Frontal cortex (tissue), 4 donors: ENCODE data around the gene GRAMD1C. TPM values are rescaled to one million over a fixed set of nuclear protein-coding genes. Genes with fewer than 3 reads are reported as not detected.

Experiments
- DNase-seq, 2 donors: peaks; one replicate each; pipeline ENCODE4 v3.0.0; 2012; ENCODE audit warnings: low spot score in 2 of 2
- FAIRE-seq: peaks from 2 replicates; lab custom pipeline; 2012; peaks lifted over from hg19 to GRCh38; lab: Jason Lieb, UNC
- total RNA-seq: library from RNA; depleted of rRNA; stranded (reverse); fragments of >200 nt; gene quantifications from one replicate; pipeline ENCODE4 v1.2.3, GENCODE V29; 2014
- donor health status: control.
- donor health status: control.
- donor health status: control.

The GRAMD1C gene
- total RNA-seq, result 5.3 TPM

DNA sequence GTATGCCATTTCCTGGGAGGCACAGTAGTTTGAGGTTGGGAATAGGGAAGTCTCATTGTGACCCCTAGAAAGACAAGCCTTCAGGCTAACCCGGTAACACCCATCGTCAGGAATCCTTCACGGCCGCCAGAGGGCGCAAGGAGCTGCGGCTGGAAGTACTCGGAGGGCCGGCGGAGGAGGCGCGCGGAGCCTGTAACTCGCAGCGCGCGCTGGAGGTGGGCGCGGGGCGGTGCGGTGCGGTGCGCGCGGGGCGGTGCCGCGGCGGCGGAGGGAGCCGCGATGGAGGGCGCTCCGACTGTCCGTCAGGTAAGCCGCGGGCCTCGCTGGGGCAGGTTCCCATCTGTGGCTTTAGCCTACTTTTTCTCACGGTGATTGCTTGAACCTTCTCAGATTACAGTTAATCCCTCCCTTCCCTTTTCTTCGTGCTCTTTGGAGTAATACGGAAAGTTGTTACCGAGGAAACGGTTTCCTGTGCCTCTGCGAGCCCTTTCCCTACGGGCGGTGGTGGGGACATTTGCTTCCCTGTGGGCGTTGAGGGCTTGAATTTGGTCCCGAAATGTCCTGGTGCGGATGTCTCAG, at the start of gene GRAMD1C:
Gene GRAMD1C (plus strand): TSS at position 158 of the 579 bp plus-strand sequence. CDS start 122 bp downstream, at position 280.
- DNase-seq (peak; percentile 78 to 80), FAIRE-seq (no peak)

DNA sequence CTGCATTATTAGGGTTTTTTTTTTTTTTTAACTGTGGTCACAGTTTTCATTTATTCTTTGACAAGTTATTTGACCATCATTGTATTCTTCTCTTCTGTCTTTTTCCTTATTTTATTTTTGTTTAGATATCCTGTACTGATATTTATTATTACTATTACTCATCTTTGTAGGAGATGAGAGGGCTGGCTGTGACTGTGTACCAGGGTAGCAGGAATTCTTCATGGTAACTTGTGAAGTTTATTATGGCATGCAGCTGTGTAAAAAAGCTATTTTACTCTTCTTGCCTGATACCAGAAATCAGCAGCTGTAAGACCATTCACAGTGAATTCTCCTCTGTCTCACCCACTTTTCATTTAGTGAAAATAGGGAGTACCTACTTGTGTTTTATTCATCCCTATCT, 47.2 kb upstream of the GRAMD1C start:
- peak; percentile 10 for FAIRE-seq

GRCh38 chr3:113794526-113794925, 44.1 kb upstream of the GRAMD1C start:
- DNase-seq (no peak), FAIRE-seq (no peak)

More for the DNA sequence above, 47.2 kb upstream of the GRAMD1C start:
- no peak for DNase-seq

- peak; percentile 79 for FAIRE-seq
- DNase-seq, result no peak
Observed at GRCh38 chr3:113795693-113796092, 42.9 kb upstream of the GRAMD1C start.

DNA sequence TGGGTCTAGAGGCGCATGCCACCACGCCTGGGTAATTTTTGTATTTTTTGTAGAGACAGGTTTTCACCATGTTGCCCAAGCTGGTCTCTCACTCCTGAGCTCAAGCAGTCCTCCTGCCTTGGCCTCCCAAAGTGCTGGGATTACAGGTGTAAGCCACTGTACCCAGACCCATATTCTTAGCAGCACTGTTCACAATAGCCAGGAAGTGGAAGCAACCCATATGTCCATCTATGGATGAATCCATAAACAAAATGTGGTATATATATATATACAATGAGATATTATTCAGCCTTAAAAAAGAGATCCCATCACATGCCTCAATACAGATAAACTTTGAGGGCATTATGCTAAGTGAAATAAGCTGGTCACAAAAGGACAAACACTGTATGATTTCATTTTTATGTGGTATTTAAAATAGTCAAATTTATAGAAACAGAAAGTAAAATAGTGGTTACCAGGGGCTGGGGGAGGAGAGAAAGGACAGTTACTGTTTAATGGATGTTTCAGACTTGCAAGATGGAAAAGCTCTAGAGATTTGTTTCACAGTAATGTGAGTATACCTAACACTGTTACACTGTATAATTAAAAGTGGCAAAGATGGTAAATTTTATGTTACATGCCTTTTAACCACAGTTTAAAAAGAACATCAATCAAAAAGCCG, 35.7 kb upstream of the GRAMD1C start:
- DNase-seq (no peak), FAIRE-seq (no peak)

DNA sequence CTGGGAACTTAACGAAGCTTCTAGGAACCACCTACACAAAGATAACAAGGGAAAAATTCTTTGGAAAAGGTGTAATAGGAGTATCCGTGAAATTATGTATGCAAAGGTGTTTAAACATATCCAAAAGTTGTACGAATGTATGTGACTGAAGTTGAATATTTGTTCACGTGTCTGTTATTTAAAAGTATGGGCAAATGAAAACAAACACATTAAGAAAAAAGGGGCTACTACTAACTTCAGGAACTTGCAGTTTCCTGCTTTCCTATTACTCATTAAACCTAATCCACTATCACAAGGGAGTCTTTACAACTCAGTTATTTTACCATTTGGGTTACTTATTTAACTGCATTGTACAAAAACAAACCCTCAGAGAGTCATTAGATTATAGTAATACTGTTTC, 33.9 kb upstream of the GRAMD1C start:
- FAIRE-seq, result no peak
- DNase-seq, result no peak

GRCh38 chr3:113805249-113805648, 33.3 kb upstream of the GRAMD1C start:
- DNase-seq, result no peak
- FAIRE-seq, result no peak

- DNase-seq, result no peak
- no peak for FAIRE-seq
Observed at GRCh38 chr3:113812854-113813253, 25.7 kb upstream of the GRAMD1C start.

- no peak for FAIRE-seq
Observed at GRCh38 chr3:113819866-113820265, 18.7 kb upstream of the GRAMD1C start.

GRCh38 chr3:113825090-113825489, 13.5 kb upstream of the GRAMD1C start:
- FAIRE-seq, result no peak
- no peak for DNase-seq

More at GRCh38 chr3:113819866-113820265, 18.7 kb upstream of the GRAMD1C start:
- no peak for DNase-seq

GRCh38 chr3:113828600-113828999, 10.0 kb upstream of the GRAMD1C start:
- FAIRE-seq (no peak), DNase-seq (no peak)

GRCh38 chr3:113829576-113830354, 8.8 kb upstream of the GRAMD1C start:
- DNase-seq (no peak), FAIRE-seq (no peak)

DNA sequence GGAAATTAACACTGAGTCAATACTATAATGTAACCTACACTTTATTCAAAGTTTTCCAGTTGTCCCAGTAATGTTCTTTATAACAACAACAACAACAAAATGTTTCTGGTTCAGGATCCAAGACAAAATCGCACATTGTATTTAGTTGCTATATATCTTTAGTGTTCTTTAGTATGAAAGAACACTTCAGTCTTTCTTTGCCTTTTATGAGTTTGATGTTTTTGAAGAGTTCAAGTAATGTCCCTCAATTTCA, 7.6 kb upstream of the GRAMD1C start:
- DNase-seq (no peak), FAIRE-seq (no peak)

DNA sequence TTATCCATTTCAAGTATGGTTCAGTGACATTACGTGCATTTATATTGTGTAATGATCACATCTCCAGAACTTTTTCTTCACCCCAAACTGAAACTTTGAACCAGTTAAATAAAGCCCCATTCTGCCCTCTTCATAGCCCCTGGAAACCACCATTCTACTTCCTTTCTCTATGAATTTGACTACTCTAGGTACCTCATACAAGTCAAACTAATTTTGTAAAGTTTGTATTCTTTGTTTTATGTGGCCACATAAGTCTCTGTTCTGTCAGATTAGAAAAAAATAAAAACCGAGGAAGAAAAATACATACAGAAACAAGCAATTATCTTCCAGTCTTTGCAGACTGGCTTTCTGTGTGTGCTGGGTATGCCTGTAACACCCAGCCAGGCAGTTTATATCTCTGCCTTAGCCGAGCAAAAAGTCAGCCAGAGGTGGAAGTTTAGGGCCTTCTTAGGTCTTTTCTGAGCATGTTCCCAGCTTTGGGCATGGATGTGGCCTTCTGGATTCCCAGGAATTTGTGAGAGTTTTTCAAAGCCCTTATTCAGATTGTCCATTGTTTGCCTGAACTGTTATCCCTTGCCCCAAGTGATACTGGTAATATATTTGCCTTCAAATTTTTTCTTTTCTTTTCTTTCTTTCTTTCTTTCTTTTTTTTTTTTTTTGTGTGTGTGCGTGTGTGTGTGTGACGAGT, 6.0 kb upstream of the GRAMD1C start:
- DNase-seq (no peak), FAIRE-seq (no peak)

DNA sequence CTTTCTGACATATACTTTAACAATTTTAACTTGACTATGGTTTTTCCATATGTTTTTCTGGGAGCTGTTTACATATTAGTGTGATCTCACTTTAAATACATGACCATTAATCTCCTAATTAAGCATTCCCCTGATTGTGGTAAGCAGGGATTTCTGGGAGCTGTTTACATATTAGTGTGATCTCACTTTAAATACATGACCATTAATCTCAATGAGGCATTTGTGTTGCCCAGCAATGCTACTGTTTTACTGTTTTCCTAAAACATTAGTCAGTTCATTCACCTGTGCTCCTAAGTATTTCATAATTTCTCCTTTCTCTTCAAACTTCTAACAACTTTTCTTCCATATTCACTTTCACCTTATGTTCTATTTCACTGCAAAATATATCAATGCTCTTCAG, 3.6 kb upstream of the GRAMD1C start:
- DNase-seq, result no peak
- no peak for FAIRE-seq

DNA sequence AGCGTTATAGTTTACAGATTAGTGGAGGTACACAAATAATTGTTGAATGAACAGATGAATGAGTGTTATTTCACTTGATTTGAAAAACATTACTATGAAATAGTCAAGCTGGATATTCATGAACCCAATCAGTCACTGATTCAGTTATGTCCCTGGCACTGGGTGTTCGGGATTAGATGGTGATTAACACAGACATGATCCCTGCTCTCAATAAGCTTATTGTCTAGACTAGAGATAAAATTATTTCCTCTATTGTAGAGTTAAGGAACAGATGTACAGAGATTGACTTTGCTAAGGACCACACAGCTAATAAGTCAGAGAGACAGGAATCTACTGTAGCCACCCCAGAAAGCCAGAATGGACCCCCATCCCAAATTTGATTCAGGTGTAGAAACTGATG, 963 bp downstream of the GRAMD1C start:
- no peak for FAIRE-seq

GRCh38 chr3:113844622-113845222, 6.1 kb downstream of the GRAMD1C start:
- FAIRE-seq (peak; percentile 51), DNase-seq (peak in 1 of 2 donors; percentile 36)

More for the DNA sequence above, 963 bp downstream of the GRAMD1C start:
- no peak for DNase-seq

GRCh38 chr3:113847247-113847646, 8.7 kb downstream of the GRAMD1C start:
- DNase-seq (no peak), FAIRE-seq (no peak)

- no peak for DNase-seq
- FAIRE-seq, result no peak
Observed at GRCh38 chr3:113847664-113848461, 9.3 kb downstream of the GRAMD1C start.
